Fibroblast of villous mesenchyme (primary cell): ENCODE measurements around the gene CCNT2. TPM values are rescaled to one million over a fixed set of nuclear protein-coding genes. Genes with fewer than 3 reads are reported as not detected.
A peak's percentile ranks its signal among the peaks of the same experiment; 100 is the strongest.

Experiments
- DNase-seq: peaks from one replicate; pipeline ENCODE4 v3.0.0-alpha.2; 2010; ENCODE audit warnings: low read depth
- H3K4me3 ChIP-seq: 2 replicates; pipeline ENCODE4 v1.5.1; 2011; ENCODE audit warnings: low read depth, mild to moderate bottlenecking, low read length
- total RNA-seq: library from RNA; depleted of rRNA; stranded (reverse); fragments of >200 nt; gene quantifications from 2 replicates; pipeline ENCODE4 v1.2.3, GENCODE V29; 2012
- TF ChIP-seq, protein P1 (sequence below): IDR thresholded peaks from 2 replicates; pipeline ENCODE4 v1.5.1; 2012; ENCODE audit warnings: low read depth, mild to moderate bottlenecking, low read length; ENCODE audit not compliant: insufficient read depth

CCNT2 gene
- 20.6 and 28.9 TPM in 2 replicates for total RNA-seq

DNA sequence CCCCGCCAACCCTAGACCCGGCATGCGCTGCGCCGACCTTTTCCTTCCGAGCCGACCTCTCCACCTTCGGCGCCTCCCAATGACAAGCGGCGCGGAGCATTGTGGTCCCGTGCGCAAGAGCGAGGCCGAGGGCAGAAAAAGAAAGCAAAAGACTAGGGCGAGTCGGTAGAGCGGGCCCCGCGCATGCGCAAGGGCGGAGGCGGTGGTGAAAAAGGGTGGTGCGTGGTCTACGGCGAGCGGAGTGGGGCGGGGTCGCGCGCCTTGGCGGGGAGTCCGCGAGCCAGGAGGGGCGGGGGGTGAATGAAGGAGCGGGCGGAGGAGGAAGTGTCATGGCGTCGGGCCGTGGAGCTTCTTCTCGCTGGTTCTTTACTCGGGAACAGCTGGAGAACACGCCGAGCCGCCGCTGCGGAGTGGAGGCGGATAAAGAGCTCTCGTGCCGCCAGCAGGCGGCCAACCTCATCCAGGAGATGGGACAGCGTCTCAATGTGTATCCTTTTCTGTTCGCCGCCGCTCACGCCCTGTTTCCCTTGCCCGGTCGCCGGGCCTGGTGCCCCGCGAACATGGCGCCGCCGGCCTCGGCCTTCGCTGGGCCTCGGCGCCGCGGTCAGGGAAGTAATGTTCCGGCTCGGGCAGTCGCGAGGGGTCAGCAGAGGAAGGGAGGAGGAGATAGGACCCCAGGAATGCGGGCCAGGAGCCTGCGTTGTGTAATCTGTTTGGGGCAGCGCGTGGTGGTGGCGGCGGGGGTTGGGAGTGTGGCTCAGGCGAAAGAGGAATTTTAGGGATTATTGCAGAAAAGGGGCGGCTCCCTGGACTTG, at the start of gene CCNT2:
CCNT2 (plus strand) TSS at position 297 of the 815 bp plus-strand sequence; CDS start at position 330, 33 bp downstream.
- H3K4me3 ChIP-seq, result peak within 1 kb of the TSS; percentile 94
- TF ChIP-seq, protein P1, sequence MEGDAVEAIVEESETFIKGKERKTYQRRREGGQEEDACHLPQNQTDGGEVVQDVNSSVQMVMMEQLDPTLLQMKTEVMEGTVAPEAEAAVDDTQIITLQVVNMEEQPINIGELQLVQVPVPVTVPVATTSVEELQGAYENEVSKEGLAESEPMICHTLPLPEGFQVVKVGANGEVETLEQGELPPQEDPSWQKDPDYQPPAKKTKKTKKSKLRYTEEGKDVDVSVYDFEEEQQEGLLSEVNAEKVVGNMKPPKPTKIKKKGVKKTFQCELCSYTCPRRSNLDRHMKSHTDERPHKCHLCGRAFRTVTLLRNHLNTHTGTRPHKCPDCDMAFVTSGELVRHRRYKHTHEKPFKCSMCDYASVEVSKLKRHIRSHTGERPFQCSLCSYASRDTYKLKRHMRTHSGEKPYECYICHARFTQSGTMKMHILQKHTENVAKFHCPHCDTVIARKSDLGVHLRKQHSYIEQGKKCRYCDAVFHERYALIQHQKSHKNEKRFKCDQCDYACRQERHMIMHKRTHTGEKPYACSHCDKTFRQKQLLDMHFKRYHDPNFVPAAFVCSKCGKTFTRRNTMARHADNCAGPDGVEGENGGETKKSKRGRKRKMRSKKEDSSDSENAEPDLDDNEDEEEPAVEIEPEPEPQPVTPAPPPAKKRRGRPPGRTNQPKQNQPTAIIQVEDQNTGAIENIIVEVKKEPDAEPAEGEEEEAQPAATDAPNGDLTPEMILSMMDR, result no peak
- DNase-seq, result peak; percentile 99

DNA sequence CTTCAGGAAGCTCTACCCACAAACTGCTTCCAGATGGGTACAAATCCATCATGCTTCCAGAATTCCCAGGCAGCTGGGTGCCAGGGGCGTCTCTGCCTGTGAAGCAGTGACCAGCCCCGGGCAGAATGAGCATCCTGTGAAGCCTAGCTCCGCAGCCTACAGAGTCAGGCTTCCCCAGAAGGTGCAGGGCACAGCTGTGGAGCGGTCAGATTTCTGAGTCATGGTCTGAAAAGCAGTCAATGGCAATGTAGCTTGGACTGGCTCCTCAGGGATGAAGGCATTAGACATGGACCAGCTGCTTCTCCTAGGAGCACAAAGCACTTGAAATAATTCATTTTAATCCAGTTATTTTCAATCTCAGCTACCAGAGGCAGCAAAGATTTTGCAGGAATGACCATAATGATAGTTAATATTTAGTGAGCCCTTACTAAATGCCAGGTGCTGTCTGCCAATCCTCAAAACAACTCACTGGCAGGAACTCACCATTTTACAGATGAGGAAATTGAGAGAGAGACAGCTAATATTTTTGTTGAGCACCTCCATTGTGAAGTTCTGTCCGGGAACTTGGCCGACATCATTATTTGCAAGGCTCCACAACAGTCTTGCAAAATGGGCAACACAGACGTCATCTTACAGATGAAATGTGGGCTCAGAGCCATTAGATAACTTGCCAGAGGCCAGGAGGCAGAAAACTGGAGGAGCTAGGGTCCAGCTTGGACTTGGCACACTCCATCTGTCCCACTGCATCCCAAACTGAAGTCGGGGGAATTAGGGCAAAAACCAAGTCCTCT, 48.5 kb upstream of the CCNT2 start:
- TF ChIP-seq, protein P1, result no peak
- no peak overlapping the region for H3K4me3 ChIP-seq
- no peak for DNase-seq

DNA sequence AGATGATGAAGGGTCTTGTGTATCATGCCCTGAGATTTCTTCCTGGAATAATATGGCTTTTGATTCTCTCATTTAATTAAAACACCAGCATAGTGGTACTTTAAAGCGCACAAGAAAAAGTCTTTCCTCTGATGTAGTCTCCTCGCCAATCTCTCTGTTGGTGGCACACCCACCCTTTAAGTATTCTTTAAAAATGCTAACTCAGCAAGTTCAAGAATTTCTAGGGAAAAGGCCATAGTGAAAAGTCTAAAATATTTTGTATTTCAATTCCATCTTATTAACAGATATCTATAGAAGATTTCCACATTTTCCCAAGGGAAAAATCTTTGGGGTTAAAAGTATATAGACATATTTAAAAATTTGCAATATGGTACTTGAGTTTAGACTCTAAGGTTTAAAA, 45.5 kb upstream of the CCNT2 start:
- TF ChIP-seq, protein P1, result no peak
- DNase-seq, result no peak
- no peak overlapping the region for H3K4me3 ChIP-seq

DNA sequence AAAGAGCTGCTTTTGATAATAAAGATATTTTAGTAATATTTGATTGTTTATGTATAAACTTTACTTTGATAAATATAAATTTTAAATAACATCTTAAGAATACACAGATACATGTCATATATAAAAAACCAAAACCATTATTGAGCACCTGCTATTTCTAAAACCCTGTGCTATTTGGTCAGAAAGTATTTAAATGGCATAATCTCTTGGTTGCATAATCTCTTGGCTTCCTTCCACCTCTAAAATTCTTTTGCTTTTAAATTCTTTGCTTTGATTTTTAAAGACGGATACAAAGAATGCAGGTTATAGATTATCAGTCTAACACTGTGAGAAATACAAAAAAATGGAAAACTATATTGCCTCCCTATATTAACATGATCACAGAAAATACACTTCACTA, 43.3 kb upstream of the CCNT2 start:
- DNase-seq, result peak; percentile 4
- no peak overlapping the region for H3K4me3 ChIP-seq
- TF ChIP-seq, protein P1, result no peak

DNA sequence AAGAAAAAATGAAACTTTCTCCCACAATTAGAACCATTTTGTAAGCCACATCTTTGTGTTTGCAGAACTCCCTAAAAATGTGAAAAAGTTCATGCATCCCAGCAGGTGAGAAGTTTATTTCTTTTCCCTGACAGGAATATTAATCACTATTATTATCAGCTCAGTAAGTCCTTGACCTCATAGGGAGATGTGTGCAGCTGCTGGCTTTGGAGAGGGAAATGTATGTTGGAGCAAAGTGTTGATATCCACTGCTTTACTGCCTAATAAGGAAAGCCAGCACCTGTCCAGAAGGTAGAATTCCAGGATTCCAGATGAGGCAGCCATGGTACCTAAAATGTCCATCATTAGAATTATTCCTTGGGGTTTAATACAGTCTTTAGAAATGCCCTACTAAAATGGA, 35.8 kb upstream of the CCNT2 start:
- TF ChIP-seq, protein P1, result no peak
- no peak for DNase-seq

DNA sequence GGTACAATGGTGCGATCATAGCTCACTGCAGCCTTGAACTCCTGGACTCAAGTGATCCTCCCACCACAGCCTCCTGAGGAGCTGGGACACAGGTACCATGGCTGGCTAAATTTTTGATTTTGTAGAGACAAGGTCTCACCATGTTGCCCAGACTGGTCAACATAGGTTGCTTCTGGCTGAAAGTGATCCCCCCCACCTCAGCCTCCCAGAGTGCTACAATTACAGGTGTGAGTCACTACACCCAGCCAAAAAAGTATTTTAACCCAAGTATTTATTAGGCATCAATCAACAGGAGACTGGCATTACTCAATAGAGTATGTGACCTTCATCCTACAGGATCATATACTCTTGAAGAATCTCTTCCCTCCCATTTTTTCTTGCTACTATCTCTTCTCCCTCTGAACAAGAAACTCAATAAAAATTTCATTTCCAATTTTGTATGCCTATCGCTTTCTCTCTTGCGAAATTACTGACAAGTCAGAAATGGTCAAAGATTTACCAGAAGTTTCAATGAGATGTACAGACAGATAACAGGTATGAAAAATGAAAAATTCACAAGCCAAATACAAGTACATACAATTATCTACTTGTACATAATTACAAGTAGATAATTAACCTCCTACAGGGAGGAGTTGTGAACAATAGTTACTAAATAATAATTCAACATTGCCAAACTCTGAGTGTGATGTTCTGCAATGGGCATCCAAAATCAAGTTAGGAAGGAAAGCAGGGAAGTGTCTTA, 34.9 kb upstream of the CCNT2 start:
- TF ChIP-seq, protein P1, result no peak
- H3K4me3 ChIP-seq, result no peak overlapping the region
- DNase-seq, result no peak

More for the DNA sequence above, 35.8 kb upstream of the CCNT2 start:
- H3K4me3 ChIP-seq, result no peak overlapping the region
